GM23338 (cell line): ENCODE data around the gene KNTC1.

ENCODE experiments used
- CREB1 ChIP-seq: fragments of 250-450 bp; sonication (Bioruptor Pico); IDR thresholded peaks from 2 replicates; pipeline ENCODE4 v1.5.0; 2020; ENCODE audit warnings: low read depth, mild to moderate bottlenecking, moderate library complexity
- CTCF ChIP-seq, 2 experiments: fragments of 200-600 bp in 1 of 2; sonication (generic) in 1 of 2; conservative IDR thresholded peaks; 2 replicates each; pipeline versions ENCODE4 v1.5.1 to v1.6.1; 2016 to 2017; ENCODE audit warnings: antibody characterized with exemption in 2 of 2, low read depth in 2 of 2, mild to moderate bottlenecking in 2 of 2, moderate library complexity in 1 of 2
- ETS1 ChIP-seq: IDR thresholded peaks from 2 replicates; pipeline ENCODE4 v1.6.1; 2016; ENCODE audit warnings: antibody characterized with exemption
- EZH2 ChIP-seq: fragments of 200-600 bp; sonication (generic); IDR thresholded peaks from one replicate; pipeline ENCODE4 v1.8.0; 2017; ENCODE audit warnings: antibody characterized with exemption, mild to moderate bottlenecking, low read depth; ENCODE audit not compliant: unreplicated experiment
- NANOG ChIP-seq: IDR thresholded peaks from 2 replicates; pipeline ENCODE4 v1.6.1; 2016; ENCODE audit warnings: antibody characterized with exemption, borderline replicate concordance
- POLR2AphosphoS5 ChIP-seq: IDR thresholded peaks from 2 replicates; pipeline ENCODE4 v1.6.1; 2016; ENCODE audit warnings: antibody characterized with exemption, low read depth
- REST ChIP-seq: IDR thresholded peaks from one replicate; pipeline ENCODE4 v1.6.1; 2018; ENCODE audit warnings: antibody characterized with exemption; ENCODE audit not compliant: unreplicated experiment
- STAT1 ChIP-seq: IDR thresholded peaks from one replicate; pipeline ENCODE4 v1.6.1; 2016; ENCODE audit warnings: antibody characterized with exemption; ENCODE audit not compliant: unreplicated experiment
- ZNF331 ChIP-seq: fragments of 250-450 bp; sonication (Bioruptor Pico); IDR thresholded peaks from 2 replicates; pipeline ENCODE4 v1.5.0; 2020; ENCODE audit warnings: low read depth, mild to moderate bottlenecking, moderate library complexity

- no peak for TF ChIP-seq STAT1
- TF ChIP-seq CTCF (conservative IDR thresholded peaks at IDR 0.05; ENCODE audit: low read depth in 2 of 2): no peak
- TF ChIP-seq POLR2AphosphoS5: no peak
- no peak for TF ChIP-seq EZH2
- no peak for TF ChIP-seq ETS1
- no peak for TF ChIP-seq ZNF331
- no peak for TF ChIP-seq REST
- no peak for TF ChIP-seq CREB1 (CRISPR knock-in tag)
- TF ChIP-seq NANOG: no peak
These were observed 66.9 kb downstream of the KNTC1 start for GRCh38 chr12:122593910-122594309.
